ENCODE results near the gene CHST15. TPM values are rescaled to one million over a fixed set of nuclear protein-coding genes. Genes with fewer than 3 reads are reported as not detected.

CHST15 gene
- total and polyA plus RNA-seq, 2 of the 8 experiments (the other 6 are each of a cell fraction or from before 2014, with no cell fraction given) = 8.8 to 9.1 TPM

DNA sequence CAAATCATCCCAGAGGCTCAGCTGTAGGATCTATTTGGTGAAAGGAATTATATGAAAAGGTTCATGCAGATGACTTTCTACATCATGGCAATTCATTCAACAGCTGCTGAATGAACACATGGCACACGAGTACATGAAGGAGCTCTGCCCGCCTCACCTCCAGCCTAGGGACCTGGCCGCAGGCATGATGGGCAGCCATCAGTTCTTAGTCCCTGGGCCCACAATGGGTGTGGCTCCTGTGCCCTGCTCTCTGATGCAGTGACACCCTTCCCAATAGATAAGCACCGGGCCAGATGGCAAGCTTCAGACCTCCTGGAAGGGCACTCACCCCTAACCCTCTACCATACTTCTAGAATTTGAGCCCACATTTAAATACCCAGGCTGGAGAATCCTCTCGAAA, 3.5 kb downstream of the CHST15 start:
- Histone ChIP-seq H4K8ac (ENCODE audit: extremely low read depth, insufficient read depth, low read length) (no peak overlapping the region; the same call in 1 of the 2 replicates), H3K4me2 (ENCODE audit: insufficient read depth in 1 of 2, low read depth in 2 of 2, low read length in 2 of 2) (no peak overlapping the region), H2BK15ac (ENCODE audit: low read length) (no peak overlapping the region), H2BK120ac (replicated peaks; ENCODE audit: low read depth, low read length) (no peak overlapping the region), H4K20me1 (replicated peaks in 1 of 2; ENCODE audit: control insufficient read depth in 1 of 2, insufficient read depth in 2 of 2, low read length in 2 of 2) (peaks cover 3 to 13% of the 10 kb centered on the region in 2 experiments), H3K27ac (ENCODE audit: low read depth, low read length) (no peak overlapping the region), H4K5ac (ENCODE audit: insufficient read length, low read depth, low read length) (no peak overlapping the region), H3K18ac (ENCODE audit: extremely low read depth, low read length) (no peak overlapping the region), H2AFZ (ENCODE audit: low read length) (no peak overlapping the region), H3K36me3 (ENCODE audit: control insufficient read depth in 2 of 4, insufficient read depth in 4 of 4, low read length in 3 of 4) (no peaks in the 10 kb centered on the region), H3K9ac (replicated peaks in 1 of 4; ENCODE audit: extremely low read depth in 1 of 4, low read depth in 3 of 4, low read length in 3 of 4) (no peak overlapping the region), H3K4me1 (replicated peaks in 1 of 4; ENCODE audit: control insufficient read depth in 3 of 4, insufficient read depth in 4 of 4, low read length in 3 of 4) (peaks cover 0 to 3% (median 3%) of the 10 kb centered on the region in 4 experiments; a peak in 4 of 7 replicates), H2BK12ac (ENCODE audit: low read depth, low read length) (no peak overlapping the region), H3K4ac (replicated peaks; ENCODE audit: insufficient read length, low read depth, low read length) (no peak overlapping the region), H3K79me2 (ENCODE audit: control insufficient read depth in 1 of 2, insufficient read depth in 2 of 2, low read length in 2 of 2) (peaks cover 0 to 13% of the 10 kb centered on the region in 2 experiments; a peak in 1 of 4 replicates), H3K79me1 (ENCODE audit: low read depth, low read length) (0 out of 2 replicates have a peak, but pooled peaks cover 2% of the 10 kb centered on the region), H2BK20ac (ENCODE audit: low read length) (no peak overlapping the region), H3K4me3 (ENCODE audit: extremely low read depth in 1 of 4, insufficient read depth in 2 of 4, low read depth in 3 of 4, low read length in 4 of 4) (no peak overlapping the region), H2BK5ac (ENCODE audit: low read depth, low read length) (no peak overlapping the region), H4K91ac (replicated peaks; ENCODE audit: insufficient read length, low read length) (no peak overlapping the region), H3K9me3 (ENCODE audit: insufficient read depth in 2 of 2, low read depth in 1 of 2, low read length in 1 of 2) (no peaks in the 10 kb centered on the region), H3K27me3 (replicated peaks in 1 of 4; ENCODE audit: control insufficient read depth in 3 of 4, extremely low read depth in 1 of 4, insufficient read depth in 3 of 4, low read length in 3 of 4) (peaks cover 4 to 46% (median 28%) of the 10 kb centered on the region in 4 experiments), H3K14ac (ENCODE audit: insufficient read length) (no peak overlapping the region), H2AK5ac (ENCODE audit: low read depth, low read length) (no peak overlapping the region), H3K23ac (ENCODE audit: insufficient read length) (no peak overlapping the region), H3K56ac (replicated peaks; ENCODE audit: insufficient read length, low read depth, low read length) (no peak overlapping the region), H3K23me2 (ENCODE audit: low read depth, low read length) (peaks cover 17% of the 10 kb centered on the region; the same call in 1 of the 2 replicates)
- CTCF ChIA-PET (ENCODE audit: partially characterized antibody) = interaction anchor here (1.2 to 2.7 kb wide), 5 partner anchors 13 to 160 kb away, joined by 3 to 20 read pairs (median 4); no protein-coding TSS in a partner anchor
- WGBS, 2 experiments (ENCODE audit: extremely low coverage in 1 of 2, insufficient coverage in 1 of 2, insufficient read length in 1 of 2, insufficient replicate concordance in 2 of 2, low coverage in 1 of 2, low lambda C conversion rate in 2 of 2, missing lambda C conversion rate in 1 of 2) = 91% methylated on average over 5 of the region's 5 CpGs; no CpG with 5 or more reads in 1 of the 2 experiments
- FAIRE-seq (no peak), DNase-seq (ENCODE audit: low read depth in 1 of 2, low spot score in 2 of 2) (no peak)
- POLR2A ChIA-PET (ENCODE audit: partially characterized antibody) = interaction anchor here (1.3 to 2.2 kb wide), 4 partner anchors 9 to 24 kb away, joined by 3 to 5 read pairs (median 5); no protein-coding TSS in a partner anchor
- TF ChIP-seq GTF2F1 (IDR thresholded peaks at IDR 0.05; ENCODE audit: borderline replicate concordance, low read depth, low read length) = no peak
